Femur (tissue), 1 donor: ENCODE data around the gene DDX21.
"Not testable (repeated sequence)": the region's sequence is repeated elsewhere in the genome, so short reads cannot be mapped to it uniquely, and the experiment has no call there.

Experiments used
- DNase-seq: peaks from one replicate; pipeline ENCODE4 v3.0.0-alpha.2; 2017

Gene DDX21

GRCh38 chr10:68988530-68989316 lies 32.8 kb downstream of the DDX21 start, which contains the start of gene KIFBP:
Gene KIFBP, plus strand, starts transcription at chr10:68988803. Its CDS starts 30 bp downstream, at chr10:68988833.
- DNase-seq, result peak; percentile 97

GRCh38 chr10:68989317-68989990 lies 33.5 kb downstream of the DDX21 start:
- DNase-seq, result no peak

GRCh38 chr10:68992636-68993440 lies 36.9 kb downstream of the DDX21 start:
- DNase-seq, result peak; percentile 24

- no peak for DNase-seq
Observed at GRCh38 chr10:68997211-68997610, 41.2 kb downstream of the DDX21 start.

GRCh38 chr10:69004821-69005220 lies 48.9 kb downstream of the DDX21 start:
- DNase-seq, result no peak

- no peak for DNase-seq
Observed at GRCh38 chr10:69005704-69006485, 49.9 kb downstream of the DDX21 start.

GRCh38 chr10:69007260-69007659 lies 51.3 kb downstream of the DDX21 start:
- DNase-seq, result no peak

GRCh38 chr10:69009360-69009759 lies 53.4 kb downstream of the DDX21 start:
- DNase-seq, result no peak

- DNase-seq, result no peak
Observed at GRCh38 chr10:69010151-69010640, 54.2 kb downstream of the DDX21 start.

GRCh38 chr10:69012778-69013177 lies 56.8 kb downstream of the DDX21 start:
- DNase-seq, result not testable (repeated sequence)

GRCh38 chr10:69014171-69014570 lies 58.2 kb downstream of the DDX21 start:
- no peak for DNase-seq

- DNase-seq, result no peak
Observed at GRCh38 chr10:69018613-69019012, 62.6 kb downstream of the DDX21 start.

- DNase-seq, result no peak
Observed at GRCh38 chr10:69022611-69023010, 66.6 kb downstream of the DDX21 start.

- DNase-seq, result no peak
Observed at GRCh38 chr10:69025370-69025896, 69.5 kb downstream of the DDX21 start.

GRCh38 chr10:69033256-69033655 lies 77.3 kb downstream of the DDX21 start:
- DNase-seq, result no peak
